OCI-LY3 (cell line): Measurements from ENCODE around the gene GPX2.

Experiments
- H2AFZ ChIP-seq: fragments of 200-600, 300-600 bp; shearing (Covaris generic); 2 replicates; pipeline ENCODE4 v1.6.0; 2014; ENCODE audit warnings: antibody characterized with exemption, low read depth, low read length
- H3K27ac ChIP-seq: fragments of 200-600, 300-600 bp; sonication (generic); 2 replicates; pipeline ENCODE4 v1.5.1; 2014; ENCODE audit warnings: mild to moderate bottlenecking, low read length, moderate library complexity, mixed read lengths
- H3K27me3 ChIP-seq: fragments of 200-600, 300-600 bp; sonication (generic); 2 replicates; pipeline ENCODE4 v1.6.1; 2014; ENCODE audit warnings: low read depth, low read length, mixed read lengths
- H3K36me3 ChIP-seq: fragments of 200-600, 300-600 bp; sonication (generic); replicated peaks from 2 replicates; pipeline ENCODE3; 2014; ENCODE audit warnings: low read depth, low read length, mixed read lengths
- H3K4me1 ChIP-seq: fragments of 300-600, 200-600 bp; sonication (generic); 2 replicates; pipeline ENCODE4 v1.6.1; 2014; ENCODE audit warnings: low read length, mixed read lengths
- H3K4me2 ChIP-seq: fragments of 200-600, 300-600 bp; sonication (generic); 2 replicates; pipeline ENCODE4 v1.6.1; 2014; ENCODE audit warnings: low read length, mixed read lengths
- H3K4me3 ChIP-seq: fragments of 300-600, 200-600 bp; sonication (generic); 2 replicates; pipeline ENCODE4 v1.5.1; 2014; ENCODE audit warnings: antibody characterized with exemption, mild to moderate bottlenecking, low read length, moderate library complexity
- H3K79me2 ChIP-seq: fragments of 300-600, 200-600 bp; shearing (Covaris generic); 2 replicates; pipeline ENCODE4 v1.6.1; 2014; ENCODE audit warnings: mild to moderate bottlenecking, low read length, mixed read lengths
- H3K9ac ChIP-seq: fragments of 300-600, 200-600 bp; shearing (Covaris generic); 2 replicates; pipeline ENCODE4 v1.6.0; 2014; ENCODE audit warnings: mild to moderate bottlenecking, low read length, moderate library complexity
- H3K9me3 ChIP-seq: fragments of 200-600, 300-600 bp; shearing (Covaris generic); 2 replicates; pipeline ENCODE4 v1.6.1; 2014; ENCODE audit warnings: low read length, mixed read lengths; ENCODE audit not compliant: insufficient read depth
- H4K20me1 ChIP-seq: fragments of 200-600, 300-600 bp; sonication (generic); 2 replicates; pipeline ENCODE4 v1.6.1; 2016; ENCODE audit warnings: low read length, mixed read lengths; ENCODE audit not compliant: insufficient read depth
- CTCF ChIP-seq: fragments of 200-600, 300-600 bp; sonication (generic); IDR thresholded peaks from 2 replicates; pipeline ENCODE4 v1.5.1; 2014; ENCODE audit warnings: antibody characterized with exemption, low read length, low read depth
- EZH2phosphoT487 ChIP-seq: fragments of 200-600 bp; shearing (Covaris generic); IDR thresholded peaks from 2 replicates; pipeline ENCODE4 v1.6.1; 2018; ENCODE audit warnings: antibody characterized with exemption, mixed run types, low read depth

The GPX2 gene

GRCh38 chr14:64930085-64930843 is 12.3 kb downstream of the GPX2 start:
- Histone ChIP-seq H3K27ac (no peak overlapping the region), H3K36me3 (peaks cover 43% of the 10 kb centered on the region), H3K4me1 (no peaks in the 10 kb centered on the region), H3K4me3 (no peak overlapping the region), H2AFZ (no peak overlapping the region), H3K79me2 (no peaks in the 10 kb centered on the region), H3K27me3 (no peaks in the 10 kb centered on the region), H4K20me1 (peaks cover 8% of the 10 kb centered on the region; the same call in 1 of the 2 replicates), H3K4me2 (no peak overlapping the region), H3K9ac (no peak overlapping the region), H3K9me3 (no peaks in the 10 kb centered on the region)
- TF ChIP-seq EZH2phosphoT487 (no peak), CTCF (no peak)

GRCh38 chr14:64929014-64929359 is 13.6 kb downstream of the GPX2 start:
- peaks cover 8% of the 10 kb centered on the region; the same call in 1 of the 2 replicates for H4K20me1 ChIP-seq
- H3K9ac ChIP-seq, result no peak overlapping the region
- H3K27me3 ChIP-seq, result no peaks in the 10 kb centered on the region
- no peak overlapping the region for H3K4me3 ChIP-seq
- no peak overlapping the region for H3K27ac ChIP-seq
- H2AFZ ChIP-seq, result no peak overlapping the region
- TF ChIP-seq CTCF, result no peak
- TF ChIP-seq EZH2phosphoT487, result no peak
- peaks cover 56% of the 10 kb centered on the region for H3K36me3 ChIP-seq
- no peak overlapping the region for H3K4me2 ChIP-seq
- H3K9me3 ChIP-seq, result no peaks in the 10 kb centered on the region
- no peaks in the 10 kb centered on the region for H3K79me2 ChIP-seq
- no peaks in the 10 kb centered on the region for H3K4me1 ChIP-seq

GRCh38 chr14:64928239-64929013 is 14.1 kb downstream of the GPX2 start:
- Histone ChIP-seq H3K36me3 (peaks cover 53% of the 10 kb centered on the region), H3K4me1 (no peaks in the 10 kb centered on the region), H3K4me2 (no peak overlapping the region), H3K27me3 (no peaks in the 10 kb centered on the region), H3K4me3 (no peak overlapping the region), H4K20me1 (peaks cover 8% of the 10 kb centered on the region; the same call in 1 of the 2 replicates), H2AFZ (no peak overlapping the region), H3K9ac (no peak overlapping the region), H3K9me3 (no peaks in the 10 kb centered on the region), H3K27ac (no peak overlapping the region), H3K79me2 (no peaks in the 10 kb centered on the region)
- TF ChIP-seq EZH2phosphoT487 (no peak), CTCF (no peak)

- H3K79me2 ChIP-seq, result peaks cover 3% of the 10 kb centered on the region; the same call in 1 of the 2 replicates
- no peak overlapping the region for H3K4me3 ChIP-seq
- H3K9ac ChIP-seq, result no peak overlapping the region
- no peak overlapping the region for H3K27ac ChIP-seq
- H3K4me1 ChIP-seq, result no peaks in the 10 kb centered on the region
- H2AFZ ChIP-seq, result no peak overlapping the region
- H3K4me2 ChIP-seq, result no peak overlapping the region
- no peak for TF ChIP-seq EZH2phosphoT487
- no peak for TF ChIP-seq CTCF
- H3K36me3 ChIP-seq, result peaks cover 40% of the 10 kb centered on the region
- peaks cover 4% of the 10 kb centered on the region; the same call in 1 of the 2 replicates for H4K20me1 ChIP-seq
- H3K27me3 ChIP-seq, result no peaks in the 10 kb centered on the region
- H3K9me3 ChIP-seq, result no peaks in the 10 kb centered on the region
These were observed 15.5 kb downstream of the GPX2 start for GRCh38 chr14:64927031-64927430.
